Tibial artery (tissue), 4 donors: ENCODE data around the gene AQP5.

ENCODE experiments used
- DNase-seq, 2 donors: peaks; one replicate each; pipeline ENCODE4 v3.0.0-alpha.2; 2019
- H3K27ac ChIP-seq, 2 donors: fragments of 200-600 bp; sonication (generic) in 1 of 2; 1 replicate in 1 of 2; 2 replicates in 1 of 2; pipeline ENCODE4 v1.5.1; 2018 to 2019; ENCODE audit warnings: mild to moderate bottlenecking in 1 of 2
- H3K27me3 ChIP-seq, 2 donors: fragments of 200-600 bp; sonication (generic) in 1 of 2; one replicate each; pipeline versions ENCODE4 v1.5.1 to v1.6.0; 2016 to 2019
- H3K36me3 ChIP-seq, 3 donors: fragments of 200-600 bp; sonication (generic) in 2 of 3; one replicate each; pipeline ENCODE4 v1.5.1; 2016 to 2019; ENCODE audit warnings: mild to moderate bottlenecking in 2 of 3
- H3K4me1 ChIP-seq, 4 donors: fragments of 200-600 bp; sonication (generic) in 2 of 4; 1 replicate in 3 of 4; 2 replicates in 1 of 4; pipeline ENCODE4 v1.5.1; 2016 to 2019
- H3K4me3 ChIP-seq, 2 donors: fragments of 200-600 bp; sonication (generic) in 1 of 2; 1 replicate in 1 of 2; 2 replicates in 1 of 2; pipeline ENCODE4 v1.5.1; 2018 to 2019; ENCODE audit warnings: mild to moderate bottlenecking in 2 of 2
- H3K9me3 ChIP-seq, 3 donors: fragments of 200-600 bp; sonication (generic) in 1 of 3; one replicate each; pipeline ENCODE4 v1.5.1; 2016 to 2019
- CTCF ChIP-seq, 2 experiments: fragments of 200-600 bp in 1 of 2; fragments of 450-650 bp in 1 of 2; IDR thresholded peaks; one replicate each; pipeline ENCODE4 v1.5.1; 2017 to 2019; ENCODE audit warnings: antibody characterized with exemption in 2 of 2, mild to moderate bottlenecking in 1 of 2, moderate library complexity in 1 of 2
- intact Hi-C: fragments of 100-400 bp; cut with DNase I; formaldehyde crosslinking; loops from one replicate; pipeline ENCODE4 v1.15.0; 2023; ENCODE audit warnings: low total_unique reads

The AQP5 gene

DNA sequence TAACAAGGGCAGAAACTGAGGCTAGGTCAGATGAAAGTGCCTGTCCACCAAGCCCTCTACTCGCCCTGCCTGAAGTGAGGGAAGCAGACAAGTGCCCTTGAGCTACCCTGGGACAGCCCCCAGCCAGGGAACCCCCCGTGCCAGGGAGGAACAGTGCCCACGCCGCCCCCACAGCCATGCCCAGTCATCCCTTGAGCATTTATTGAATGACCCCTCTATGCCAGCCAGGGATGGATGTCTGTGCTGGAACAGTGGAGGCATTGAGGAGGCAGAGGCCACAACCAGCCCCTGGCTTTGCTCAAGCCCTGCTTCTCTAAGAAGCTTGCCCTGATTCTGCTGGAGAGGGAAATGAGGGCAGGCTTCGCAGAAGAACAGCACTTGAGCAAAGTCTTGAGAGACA, 7.4 kb downstream of the AQP5 start:
- peak in 1 of 2 donors; percentile 61 for DNase-seq
- Histone ChIP-seq H3K4me3 (no peak overlapping the region), H3K4me1 (peaks cover 0 to 16% (median 10%) of the 10 kb centered on the region in 4 donors), H3K9me3 (no peaks in the 10 kb centered on the region), H3K36me3 (no peaks in the 10 kb centered on the region), H3K27me3 (peaks cover 0 to 55% of the 10 kb centered on the region in 2 donors), H3K27ac (no peak overlapping the region)
- no peak for TF ChIP-seq CTCF (IDR thresholded peaks at IDR 0.05)
- intact Hi-C loops: loop anchor here (5.0 kb wide), 1 partner anchor 88 kb away; the partner anchor contains the start of gene ASIC1

GRCh38 chr12:49969651-49970429, 8.2 kb downstream of the AQP5 start:
- Histone ChIP-seq H3K4me3 (no peak overlapping the region), H3K27me3 (peaks cover 0 to 55% of the 10 kb centered on the region in 2 donors), H3K36me3 (no peaks in the 10 kb centered on the region), H3K4me1 (peaks cover 0 to 22% (median 17%) of the 10 kb centered on the region in 4 donors), H3K9me3 (no peaks in the 10 kb centered on the region), H3K27ac (no peak overlapping the region)
- DNase-seq: peak in 1 of 2 donors; percentile 46
- intact Hi-C loops: loop anchor here (5.0 kb wide), 1 partner anchor 87 kb away; the partner anchor contains the start of gene ASIC1
- TF ChIP-seq CTCF (IDR thresholded peaks at IDR 0.05): no peak

DNA sequence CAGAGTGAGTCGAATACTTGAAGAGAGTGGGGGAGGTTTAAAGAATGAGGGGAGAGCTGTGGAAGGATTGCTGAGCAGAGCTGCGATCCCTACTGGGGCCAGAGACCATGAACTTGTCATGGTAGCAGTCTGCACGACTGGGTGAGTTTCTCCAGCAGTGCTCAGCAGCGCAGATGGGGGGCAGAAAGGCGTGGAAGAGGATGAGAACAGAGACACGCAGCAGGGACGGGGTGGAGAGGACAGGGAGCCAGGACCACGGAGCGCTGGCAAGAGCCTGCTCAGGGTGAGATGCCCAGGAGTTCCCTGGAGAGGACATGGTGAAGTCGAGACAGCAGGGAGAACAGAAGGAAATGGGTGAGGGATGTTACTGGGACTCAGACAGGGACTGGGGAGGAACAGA, 9.0 kb downstream of the AQP5 start:
- no peak overlapping the region for H3K27ac ChIP-seq
- no peak for TF ChIP-seq CTCF (IDR thresholded peaks at IDR 0.05)

GRCh38 chr12:49971141-49971540, 9.5 kb downstream of the AQP5 start:
- H3K4me1 ChIP-seq: peaks cover 0 to 28% (median 23%) of the 10 kb centered on the region in 4 donors
- no peak overlapping the region for H3K27ac ChIP-seq
- no peaks in the 10 kb centered on the region for H3K9me3 ChIP-seq
- intact Hi-C loops: no loop called here
- no peaks in the 10 kb centered on the region for H3K36me3 ChIP-seq
- TF ChIP-seq CTCF (IDR thresholded peaks at IDR 0.05): no peak
- DNase-seq: peak in 1 of 2 donors; percentile 41
- no peak overlapping the region for H3K4me3 ChIP-seq
- H3K27me3 ChIP-seq: peaks cover 0 to 46% of the 10 kb centered on the region in 2 donors

More for the DNA sequence above, 9.0 kb downstream of the AQP5 start:
- no peaks in the 10 kb centered on the region for H3K9me3 ChIP-seq
- H3K36me3 ChIP-seq: no peaks in the 10 kb centered on the region
- H3K27me3 ChIP-seq: peaks cover 0 to 51% of the 10 kb centered on the region in 2 donors
- intact Hi-C loops: no loop called here
- no peak overlapping the region for H3K4me3 ChIP-seq
- DNase-seq: peak in 1 of 2 donors; percentile 53
- peaks cover 0 to 28% (median 23%) of the 10 kb centered on the region in 4 donors for H3K4me1 ChIP-seq

- intact Hi-C loops: no loop called here
- no peaks in the 10 kb centered on the region for H3K36me3 ChIP-seq
- peaks cover 0 to 24% (median 19%) of the 10 kb centered on the region in 4 donors for H3K4me1 ChIP-seq
- H3K27ac ChIP-seq: no peak overlapping the region
- no peaks in the 10 kb centered on the region for H3K9me3 ChIP-seq
- no peak overlapping the region for H3K4me3 ChIP-seq
- DNase-seq: peak in 1 of 2 donors; percentile 28
- no peak for TF ChIP-seq CTCF (IDR thresholded peaks at IDR 0.05)
- H3K27me3 ChIP-seq: peaks cover 0 to 36% of the 10 kb centered on the region in 2 donors
Observed at GRCh38 chr12:49972129-49972528, 10.5 kb downstream of the AQP5 start.
